IPS-NIHi7 (cell line): ENCODE data around the gene HBEGF.

Experiments used
- DNase-seq: peaks from one replicate; pipeline ENCODE4 v3.0.0; 2012; ENCODE audit warnings: mixed read lengths; ENCODE audit errors: extremely low spot score

The HBEGF gene

GRCh38 chr5:140346348-140347221 lies at the start of gene HBEGF:
HBEGF (minus strand) TSS chr5:140346603; CDS start chr5:140346328, 275 bp downstream.
- DNase-seq: peak; percentile 96

- DNase-seq: no peak
Observed at GRCh38 chr5:140393738-140394137, 47.3 kb upstream of the HBEGF start.

GRCh38 chr5:140391732-140392131 lies 45.3 kb upstream of the HBEGF start:
- DNase-seq: no peak

GRCh38 chr5:140391312-140391711 lies 44.9 kb upstream of the HBEGF start:
- no peak for DNase-seq

GRCh38 chr5:140388052-140388451 lies 41.6 kb upstream of the HBEGF start:
- DNase-seq: no peak

GRCh38 chr5:140383300-140383699 lies 36.9 kb upstream of the HBEGF start:
- DNase-seq: no peak

GRCh38 chr5:140382866-140383265 lies 36.5 kb upstream of the HBEGF start:
- no peak for DNase-seq

- no peak for DNase-seq
Observed at GRCh38 chr5:140381972-140382371, 35.6 kb upstream of the HBEGF start.

GRCh38 chr5:140381351-140381750 lies 34.9 kb upstream of the HBEGF start:
- no peak for DNase-seq

GRCh38 chr5:140372971-140373487 lies 26.6 kb upstream of the HBEGF start:
- peak; percentile 89 for DNase-seq

GRCh38 chr5:140371356-140372151 lies 25.2 kb upstream of the HBEGF start:
- no peak for DNase-seq

- no peak for DNase-seq
Observed at GRCh38 chr5:140367256-140368013, 21.0 kb upstream of the HBEGF start.

GRCh38 chr5:140366589-140367255 lies 20.3 kb upstream of the HBEGF start:
- DNase-seq: no peak

- DNase-seq: no peak
Observed at GRCh38 chr5:140365941-140366340, 19.5 kb upstream of the HBEGF start.

- DNase-seq: peak; percentile 2
Observed at GRCh38 chr5:140365282-140365681, 18.9 kb upstream of the HBEGF start.

GRCh38 chr5:140364472-140364765 lies 18.0 kb upstream of the HBEGF start:
- DNase-seq: no peak

- no peak for DNase-seq
Observed at GRCh38 chr5:140363631-140364471, 17.4 kb upstream of the HBEGF start.

GRCh38 chr5:140362875-140363630 lies 16.6 kb upstream of the HBEGF start:
- DNase-seq: peak; percentile 91

- DNase-seq: no peak
Observed at GRCh38 chr5:140362311-140362710, 15.9 kb upstream of the HBEGF start.

- DNase-seq: no peak
Observed at GRCh38 chr5:140361901-140362300, 15.5 kb upstream of the HBEGF start.
